ENCODE measurements around the gene TSPEAR.
"Not testable (repeated sequence)": the region's sequence is repeated elsewhere in the genome, so short reads cannot be mapped to it uniquely, and the experiment has no call there.

The TSPEAR gene

GRCh38 chr21:44574457-44575306, 136.7 kb downstream of the TSPEAR start:
- H3K4me2 ChIP-seq (ENCODE audit: low read length) = no peak overlapping the region

GRCh38 chr21:44573630-44574456, 137.5 kb downstream of the TSPEAR start, which contains the start of gene KRTAP10-4:
Gene KRTAP10-4 (plus strand): TSS chr21:44573729. CDS start chr21:44573759, 30 bp downstream.
- not testable (repeated sequence) for H3K4me2 ChIP-seq (ENCODE audit: low read length); H3F3A ChIP-seq (ENCODE audit: insufficient read depth, low read length); H3K36me3 ChIP-seq (ENCODE audit: insufficient read depth, low read length); H3K9ac ChIP-seq (ENCODE audit: low read length); H3K27me3 ChIP-seq (ENCODE audit: insufficient read depth, low read length); H2AFZ ChIP-seq (ENCODE audit: low read length); H3K79me2 ChIP-seq (ENCODE audit: insufficient read depth, low read length); H3K4me3 ChIP-seq (ENCODE audit: low read depth, low read length, poor library complexity, severe bottlenecking); H3K27ac ChIP-seq (ENCODE audit: low read depth, low read length, poor library complexity, severe bottlenecking); H3K9me3 ChIP-seq (ENCODE audit: low read length); H3K4me1 ChIP-seq (ENCODE audit: insufficient read depth, low read length, severe bottlenecking); H3K9me2 ChIP-seq (ENCODE audit: low read depth, low read length); H4K20me1 ChIP-seq (ENCODE audit: insufficient read depth, low read length)

More at GRCh38 chr21:44574457-44575306, 136.7 kb downstream of the TSPEAR start:
- TF ChIP-seq CTCF (IDR thresholded peaks at IDR 0.05; ENCODE audit: low read length) (no peak), EZH2 (IDR thresholded peaks at IDR 0.05; ENCODE audit: borderline replicate concordance, low read length) (no peak)
- H3K27me3 ChIP-seq (ENCODE audit: insufficient read depth, low read length) = peaks cover 3% of the 10 kb centered on the region; the same call in 1 of the 2 replicates
- no peaks in the 10 kb centered on the region; the same call in 1 of the 2 replicates for H3K36me3 ChIP-seq (ENCODE audit: insufficient read depth, low read length)
- H3K9me3 ChIP-seq (ENCODE audit: low read length) = peaks cover 4% of the 10 kb centered on the region; the same call in 1 of the 2 replicates
- no peaks in the 10 kb centered on the region for H4K20me1 ChIP-seq (ENCODE audit: insufficient read depth, low read length)
- H3K4me1 ChIP-seq (ENCODE audit: insufficient read depth, low read length, severe bottlenecking) = no peaks in the 10 kb centered on the region
- H3K4me3 ChIP-seq (ENCODE audit: low read depth, low read length, poor library complexity, severe bottlenecking) = no peak overlapping the region
- H3K9ac ChIP-seq (ENCODE audit: low read length) = no peak overlapping the region
- no peaks in the 10 kb centered on the region for H3K9me2 ChIP-seq (ENCODE audit: low read depth, low read length)
- no peaks in the 10 kb centered on the region for H3K79me2 ChIP-seq (ENCODE audit: insufficient read depth, low read length)
- H2AFZ ChIP-seq (ENCODE audit: low read length) = no peak overlapping the region
- H3K27ac ChIP-seq (ENCODE audit: low read depth, low read length, poor library complexity, severe bottlenecking) = no peak overlapping the region
- no peaks in the 10 kb centered on the region for H3F3A ChIP-seq (ENCODE audit: insufficient read depth, low read length)

GRCh38 chr21:44572959-44573583, 138.3 kb downstream of the TSPEAR start:
- H3K4me1 ChIP-seq (ENCODE audit: insufficient read depth, low read length, severe bottlenecking) = no peaks in the 10 kb centered on the region
- H3F3A ChIP-seq (ENCODE audit: insufficient read depth, low read length) = no peaks in the 10 kb centered on the region
- H2AFZ ChIP-seq (ENCODE audit: low read length) = no peak overlapping the region
- H3K36me3 ChIP-seq (ENCODE audit: insufficient read depth, low read length) = no peaks in the 10 kb centered on the region; the same call in 1 of the 2 replicates
- no peak overlapping the region for H3K4me3 ChIP-seq (ENCODE audit: low read depth, low read length, poor library complexity, severe bottlenecking)
- no peak overlapping the region for H3K27ac ChIP-seq (ENCODE audit: low read depth, low read length, poor library complexity, severe bottlenecking)
- no peaks in the 10 kb centered on the region for H3K9me2 ChIP-seq (ENCODE audit: low read depth, low read length)
- no peak for TF ChIP-seq CTCF (IDR thresholded peaks at IDR 0.05; ENCODE audit: low read length)
- no peak for TF ChIP-seq EZH2 (IDR thresholded peaks at IDR 0.05; ENCODE audit: borderline replicate concordance, low read length)
- H4K20me1 ChIP-seq (ENCODE audit: insufficient read depth, low read length) = no peaks in the 10 kb centered on the region
- H3K9ac ChIP-seq (ENCODE audit: low read length) = no peak overlapping the region
- no peak overlapping the region for H3K4me2 ChIP-seq (ENCODE audit: low read length)
- peaks cover 8% of the 10 kb centered on the region; the same call in 1 of the 2 replicates for H3K27me3 ChIP-seq (ENCODE audit: insufficient read depth, low read length)
- no peaks in the 10 kb centered on the region for H3K79me2 ChIP-seq (ENCODE audit: insufficient read depth, low read length)
- H3K9me3 ChIP-seq (ENCODE audit: low read length) = peaks cover 4% of the 10 kb centered on the region; the same call in 1 of the 2 replicates
